ENCODE measurements around the gene APP.

APP gene

GRCh38 chr21:25893191-25893590 is 277.4 kb downstream of the APP start:
- Histone ChIP-seq H4K20me1 (ENCODE audit: insufficient read depth) (no peaks in the 10 kb centered on the region), H3K9ac (no peak overlapping the region), H3K27me3 (ENCODE audit: insufficient read depth, low read depth) (no peaks in the 10 kb centered on the region), H3K27ac (no peak overlapping the region), H3K79me2 (ENCODE audit: insufficient read depth, low read depth) (no peaks in the 10 kb centered on the region), H3K4me2 (no peak overlapping the region), H3K4me3 (IDR thresholded peaks at IDR 0.05; ENCODE audit: insufficient read depth, low read depth, low read length) (no peak overlapping the region), H3K4me1 (ENCODE audit: low read depth, poor library complexity, severe bottlenecking) (no peaks in the 10 kb centered on the region), H3K36me3 (ENCODE audit: insufficient read depth) (no peaks in the 10 kb centered on the region; the same call in 1 of the 2 replicates), H2AFZ (ENCODE audit: low read depth) (no peak overlapping the region)
- TF ChIP-seq CTCF (conservative IDR thresholded peaks at IDR 0.05; ENCODE audit: low read depth, low read length), result no peak

GRCh38 chr21:25891596-25891995 is 279.0 kb downstream of the APP start:
- H3K36me3 ChIP-seq (ENCODE audit: insufficient read depth), result no peaks in the 10 kb centered on the region; the same call in 1 of the 2 replicates
- no peaks in the 10 kb centered on the region for H3K27me3 ChIP-seq (ENCODE audit: insufficient read depth, low read depth)
- TF ChIP-seq CTCF (conservative IDR thresholded peaks at IDR 0.05; ENCODE audit: low read depth, low read length), result no peak
- no peak overlapping the region for H2AFZ ChIP-seq (ENCODE audit: low read depth)
- H3K79me2 ChIP-seq (ENCODE audit: insufficient read depth, low read depth), result no peaks in the 10 kb centered on the region
- no peak overlapping the region for H3K27ac ChIP-seq
- H3K4me1 ChIP-seq (ENCODE audit: low read depth, poor library complexity, severe bottlenecking), result no peaks in the 10 kb centered on the region
- H3K9ac ChIP-seq, result no peak overlapping the region
- H3K4me3 ChIP-seq (IDR thresholded peaks at IDR 0.05; ENCODE audit: insufficient read depth, low read depth, low read length), result no peak overlapping the region
- no peak overlapping the region for H3K4me2 ChIP-seq
- H4K20me1 ChIP-seq (ENCODE audit: insufficient read depth), result no peaks in the 10 kb centered on the region

DNA sequence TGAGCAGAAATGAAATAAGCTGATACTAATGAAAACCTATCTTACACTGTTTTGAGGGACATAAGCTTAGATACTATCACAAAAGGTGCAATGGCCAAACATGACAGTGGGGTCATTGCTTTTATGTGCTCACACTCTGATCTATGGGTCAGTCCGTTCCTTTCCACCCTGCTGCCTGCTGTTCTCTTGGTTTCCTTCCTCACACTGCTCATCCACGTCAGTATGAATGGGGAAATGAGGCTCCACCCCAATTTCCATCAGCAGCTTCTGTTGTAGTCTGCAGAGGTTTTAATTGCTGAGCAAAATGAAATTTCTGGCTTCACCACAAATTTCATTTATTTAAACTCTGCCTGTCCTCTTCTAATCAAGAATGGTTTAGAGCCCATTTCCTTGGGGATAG is 280.6 kb downstream of the APP start:
- Histone ChIP-seq H3K4me3 (IDR thresholded peaks at IDR 0.05; ENCODE audit: insufficient read depth, low read depth, low read length) (no peak overlapping the region), H4K20me1 (ENCODE audit: insufficient read depth) (no peaks in the 10 kb centered on the region), H3K27ac (no peak overlapping the region), H3K36me3 (ENCODE audit: insufficient read depth) (no peaks in the 10 kb centered on the region; the same call in 1 of the 2 replicates), H3K4me1 (ENCODE audit: low read depth, poor library complexity, severe bottlenecking) (no peaks in the 10 kb centered on the region), H2AFZ (ENCODE audit: low read depth) (no peak overlapping the region), H3K4me2 (no peak overlapping the region), H3K79me2 (ENCODE audit: insufficient read depth, low read depth) (no peaks in the 10 kb centered on the region), H3K27me3 (ENCODE audit: insufficient read depth, low read depth) (no peaks in the 10 kb centered on the region), H3K9ac (no peak overlapping the region)
- no peak for TF ChIP-seq CTCF (conservative IDR thresholded peaks at IDR 0.05; ENCODE audit: low read depth, low read length)

- Histone ChIP-seq H2AFZ (ENCODE audit: low read depth) (no peak overlapping the region), H3K4me1 (ENCODE audit: low read depth, poor library complexity, severe bottlenecking) (no peaks in the 10 kb centered on the region), H3K4me3 (IDR thresholded peaks at IDR 0.05; ENCODE audit: insufficient read depth, low read depth, low read length) (no peak overlapping the region), H3K9ac (no peak overlapping the region), H4K20me1 (ENCODE audit: insufficient read depth) (no peaks in the 10 kb centered on the region), H3K79me2 (ENCODE audit: insufficient read depth, low read depth) (no peaks in the 10 kb centered on the region), H3K27me3 (ENCODE audit: insufficient read depth, low read depth) (no peaks in the 10 kb centered on the region), H3K27ac (no peak overlapping the region), H3K4me2 (no peak overlapping the region), H3K36me3 (ENCODE audit: insufficient read depth) (no peaks in the 10 kb centered on the region; the same call in 1 of the 2 replicates)
- TF ChIP-seq CTCF (conservative IDR thresholded peaks at IDR 0.05; ENCODE audit: low read depth, low read length), result no peak
Observed at GRCh38 chr21:25888711-25889110, 281.9 kb downstream of the APP start.
